AG10803 (cell line): ENCODE results near the gene RUNX3.

ENCODE experiments used
- DNase-seq: peaks from one replicate; pipeline ENCODE4 v3.0.0; 2010; ENCODE audit warnings: low read depth
- H3K4me3 ChIP-seq: 2 replicates; pipeline ENCODE4 v1.5.1; 2011; ENCODE audit warnings: mild to moderate bottlenecking, low read length, control low read depth
- CTCF ChIP-seq: conservative IDR thresholded peaks from 2 replicates; pipeline ENCODE4 v1.5.1; 2011; ENCODE audit warnings: mild to moderate bottlenecking, low read length, control low read depth, inconsistent platforms

Gene RUNX3

GRCh38 chr1:24898152-24898908 lies 31.7 kb downstream of the RUNX3 start:
- H3K4me3 ChIP-seq, result no peak overlapping the region
- peak; percentile 23 for DNase-seq
- TF ChIP-seq CTCF, result peak; percentile 78

GRCh38 chr1:24897263-24898151 lies 32.6 kb downstream of the RUNX3 start:
- DNase-seq, result no peak
- H3K4me3 ChIP-seq, result no peak overlapping the region
- no peak for TF ChIP-seq CTCF

- no peak overlapping the region for H3K4me3 ChIP-seq
- no peak for DNase-seq
These were observed 33.3 kb downstream of the RUNX3 start for GRCh38 chr1:24896596-24897262.

DNA sequence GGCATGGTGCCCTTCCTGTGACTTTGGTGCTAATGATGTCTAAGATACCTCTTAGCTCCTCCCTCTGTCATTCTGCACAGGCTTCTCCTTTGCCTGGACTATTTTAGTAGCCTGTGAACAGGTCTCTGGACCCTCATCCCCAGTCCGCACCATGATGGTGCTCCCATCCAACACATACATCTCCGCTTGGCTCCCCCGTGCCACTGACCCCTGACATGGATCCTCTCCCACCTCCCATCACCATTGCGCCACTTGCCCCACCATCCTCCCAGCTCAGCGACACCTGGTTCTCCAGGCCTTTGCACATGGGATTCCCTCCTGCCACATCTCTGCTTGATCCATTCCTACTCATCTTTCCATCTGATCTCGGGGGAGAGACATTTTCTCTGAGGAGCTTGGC lies 33.9 kb downstream of the RUNX3 start:
- no peak for DNase-seq

More at GRCh38 chr1:24896596-24897262, 33.3 kb downstream of the RUNX3 start:
- no peak for TF ChIP-seq CTCF

DNA sequence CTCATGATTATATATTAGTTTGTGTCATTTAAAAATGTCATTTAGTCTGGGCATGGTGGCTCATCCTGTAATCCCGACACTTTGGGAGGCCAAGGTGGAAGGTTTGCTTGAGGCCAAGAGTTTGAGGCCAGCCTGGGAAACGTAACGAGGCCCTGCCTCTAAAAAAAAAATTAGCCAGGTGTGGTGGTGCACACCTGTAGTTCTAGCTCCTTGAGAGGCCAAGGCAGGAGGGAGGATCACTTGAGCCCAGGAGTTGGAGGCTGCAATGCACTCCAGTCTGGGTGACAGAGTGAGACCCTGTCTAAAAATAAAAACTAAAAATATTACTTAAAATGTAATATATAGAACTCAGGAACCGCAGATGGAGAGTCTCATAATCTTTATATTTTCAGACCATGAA lies 34.6 kb downstream of the RUNX3 start:
- H3K4me3 ChIP-seq, result no peak overlapping the region
- no peak for DNase-seq
- TF ChIP-seq CTCF, result no peak

More for the DNA sequence above, 33.9 kb downstream of the RUNX3 start:
- no peak for TF ChIP-seq CTCF
- no peak overlapping the region for H3K4me3 ChIP-seq

DNA sequence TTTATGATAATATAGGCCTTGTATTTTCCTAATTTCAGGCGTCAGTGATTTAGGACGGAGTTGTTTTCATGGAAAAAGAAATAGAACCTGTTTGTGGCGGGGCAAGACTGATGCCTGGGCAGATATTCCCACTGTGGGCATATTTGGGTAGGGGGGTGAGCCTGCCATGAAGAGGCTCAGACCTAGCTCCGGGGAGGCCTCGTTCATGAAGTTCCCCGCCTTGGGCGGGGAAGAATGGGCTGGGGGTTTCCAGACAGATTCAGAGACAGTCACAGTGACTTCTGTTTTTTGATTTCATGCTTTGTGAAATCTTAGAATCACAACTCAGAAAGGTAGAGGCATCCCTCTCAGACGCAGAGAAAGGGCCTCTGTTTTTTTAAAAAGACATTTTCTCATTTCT lies 36.1 kb downstream of the RUNX3 start:
- no peak for TF ChIP-seq CTCF
- DNase-seq, result no peak
- no peak overlapping the region for H3K4me3 ChIP-seq
